ENCODE results near the gene GRM6.

GRM6 gene

GRCh38 chr5:179006564-179006963, 11.4 kb upstream of the GRM6 start:
- no peaks in the 10 kb centered on the region for H3K36me3 ChIP-seq
- H3K4me3 ChIP-seq = no peak overlapping the region
- H3K27ac ChIP-seq = no peak overlapping the region
- peaks cover 0 to 6% (median 6%) of the 10 kb centered on the region in 3 donors for H3K9me3 ChIP-seq
- DNase-seq = no peak
- H3K27me3 ChIP-seq = no peaks in the 10 kb centered on the region
- intact Hi-C loops (cut with DNase I; ENCODE audit: low total_unique reads) = no loop called here
- H3K4me1 ChIP-seq = no peaks in the 10 kb centered on the region
- no peak for TF ChIP-seq CTCF (IDR thresholded peaks at IDR 0.05)

- H3K4me1 ChIP-seq = peaks cover 0 to 10% (median 0%) of the 10 kb centered on the region in 4 donors
- peaks cover 0 to 5% (median 0%) of the 10 kb centered on the region in 3 donors for H3K9me3 ChIP-seq
- peaks cover 0 to 33% of the 10 kb centered on the region in 2 donors for H3K27me3 ChIP-seq
- H3K27ac ChIP-seq = no peak overlapping the region
- intact Hi-C loops (cut with DNase I; ENCODE audit: low total_unique reads) = no loop called here
- DNase-seq = no peak
- H3K4me3 ChIP-seq = no peak overlapping the region
- TF ChIP-seq CTCF (IDR thresholded peaks at IDR 0.05) = no peak
- H3K36me3 ChIP-seq = no peaks in the 10 kb centered on the region
These were observed 3.3 kb upstream of the GRM6 start for GRCh38 chr5:178998441-178998840.

GRCh38 chr5:178997191-178997590, 2.1 kb upstream of the GRM6 start:
- Histone ChIP-seq H3K27ac (no peak overlapping the region), H3K27me3 (peaks cover 0 to 37% of the 10 kb centered on the region in 2 donors), H3K9me3 (peaks cover 0 to 5% (median 0%) of the 10 kb centered on the region in 3 donors), H3K4me3 (no peak overlapping the region), H3K4me1 (peaks cover 0 to 10% (median 0%) of the 10 kb centered on the region in 4 donors), H3K36me3 (no peaks in the 10 kb centered on the region)
- no peak for DNase-seq
- intact Hi-C loops (cut with DNase I; ENCODE audit: low total_unique reads) = no loop called here
- no peak for TF ChIP-seq CTCF (IDR thresholded peaks at IDR 0.05)

- Histone ChIP-seq H3K9me3 (peaks cover 0 to 11% (median 6%) of the 10 kb centered on the region in 3 donors), H3K4me1 (peaks cover 0 to 10% (median 0%) of the 10 kb centered on the region in 4 donors), H3K27me3 (peaks cover 0 to 43% of the 10 kb centered on the region in 2 donors), H3K27ac (no peak overlapping the region), H3K36me3 (no peaks in the 10 kb centered on the region), H3K4me3 (no peak overlapping the region)
- no peak for DNase-seq
- intact Hi-C loops (cut with DNase I; ENCODE audit: low total_unique reads) = no loop called here
- TF ChIP-seq CTCF (IDR thresholded peaks at IDR 0.05) = no peak
These were observed 1.0 kb upstream of the GRM6 start for GRCh38 chr5:178996156-178996555.

GRCh38 chr5:178995341-178995690, 196 bp upstream of the GRM6 start:
- Histone ChIP-seq H3K27me3 (peaks cover 0 to 43% of the 10 kb centered on the region in 2 donors), H3K4me3 (no peak overlapping the region)

More at GRCh38 chr5:178995341-178995690, 196 bp upstream of the GRM6 start:
- H3K27ac ChIP-seq = no peak overlapping the region
- TF ChIP-seq CTCF (IDR thresholded peaks at IDR 0.05) = no peak
- peaks cover 0 to 19% (median 14%) of the 10 kb centered on the region in 3 donors for H3K9me3 ChIP-seq
- DNase-seq = no peak
- intact Hi-C loops (cut with DNase I; ENCODE audit: low total_unique reads) = no loop called here
- H3K4me1 ChIP-seq = peaks cover 0 to 10% (median 0%) of the 10 kb centered on the region in 4 donors
- no peaks in the 10 kb centered on the region for H3K36me3 ChIP-seq

All from tibial artery (tissue), 4 donors.